Measurements from ENCODE around the gene PIGU.

The PIGU gene

GRCh38 chr20:34701405-34702085 lies 24.7 kb upstream of the PIGU start:
- H4K20me1 ChIP-seq (ENCODE audit: control insufficient read depth, insufficient read depth, low read depth, low read length) = no peaks in the 10 kb centered on the region
- peaks cover 21% of the 10 kb centered on the region for H3K27me3 ChIP-seq (ENCODE audit: control insufficient read depth, low read length)
- H3K9me3 ChIP-seq (ENCODE audit: control insufficient read depth, insufficient read depth, low read length) = no peaks in the 10 kb centered on the region
- TF ChIP-seq EZH2phosphoT487 (IDR thresholded peaks at IDR 0.05; ENCODE audit: borderline replicate concordance, low read length) (no peak), CTCF (IDR thresholded peaks at IDR 0.05; ENCODE audit: low read depth, low read length, poor library complexity, severe bottlenecking) (no peak)
- H3F3A ChIP-seq (ENCODE audit: control insufficient read depth, insufficient read depth) = peaks cover 4% of the 10 kb centered on the region; the same call in 1 of the 2 replicates
- H3K4me1 ChIP-seq (ENCODE audit: control insufficient read depth, low read length) = peaks cover 17% of the 10 kb centered on the region
- H3K4me2 ChIP-seq (ENCODE audit: low read length) = no peak overlapping the region
- H3K4me3 ChIP-seq (ENCODE audit: low read length) = no peak overlapping the region
- no peaks in the 10 kb centered on the region for H3K36me3 ChIP-seq (ENCODE audit: control insufficient read depth, low read length)
- H3K79me2 ChIP-seq (ENCODE audit: control insufficient read depth, low read length) = no peaks in the 10 kb centered on the region
- H3K9me2 ChIP-seq (replicated peaks; ENCODE audit: control insufficient read depth, low read length) = no peaks in the 10 kb centered on the region
- no peak overlapping the region for H3K27ac ChIP-seq (ENCODE audit: low read depth, low read length)

DNA sequence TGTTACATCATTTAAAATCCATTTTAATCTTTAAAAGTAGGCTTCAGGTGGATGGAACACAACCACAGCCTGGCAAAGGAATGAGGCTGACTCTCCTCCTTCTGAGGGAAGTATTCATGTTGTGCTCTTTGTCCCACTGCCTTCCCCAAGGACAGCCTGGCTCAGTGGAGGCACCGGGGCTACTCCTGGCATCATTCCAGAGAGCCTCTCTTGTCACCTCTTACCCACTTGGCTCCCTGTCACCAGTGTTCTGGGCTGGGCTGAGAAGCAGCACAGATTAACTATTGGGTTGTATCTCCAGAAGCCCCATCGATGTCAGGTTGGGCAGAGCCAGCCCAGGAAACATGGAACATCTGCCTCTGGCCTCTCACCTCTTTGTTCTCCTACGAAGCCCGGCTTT lies 16.5 kb upstream of the PIGU start:
- no peaks in the 10 kb centered on the region for H4K20me1 ChIP-seq (ENCODE audit: control insufficient read depth, insufficient read depth, low read depth, low read length)
- no peak overlapping the region for H3K27ac ChIP-seq (ENCODE audit: low read depth, low read length)
- H3K4me2 ChIP-seq (ENCODE audit: low read length) = no peak overlapping the region

GRCh38 chr20:34691838-34692237 lies 14.9 kb upstream of the PIGU start:
- Histone ChIP-seq H3K79me2 (ENCODE audit: control insufficient read depth, low read length) (no peaks in the 10 kb centered on the region), H3K4me1 (ENCODE audit: control insufficient read depth, low read length) (peaks cover 7% of the 10 kb centered on the region), H3K9me3 (ENCODE audit: control insufficient read depth, insufficient read depth, low read length) (no peaks in the 10 kb centered on the region), H4K20me1 (ENCODE audit: control insufficient read depth, insufficient read depth, low read depth, low read length) (no peaks in the 10 kb centered on the region), H3F3A (ENCODE audit: control insufficient read depth, insufficient read depth) (no peaks in the 10 kb centered on the region), H3K36me3 (ENCODE audit: control insufficient read depth, low read length) (no peaks in the 10 kb centered on the region), H3K27ac (ENCODE audit: low read depth, low read length) (no peak overlapping the region), H3K9me2 (replicated peaks; ENCODE audit: control insufficient read depth, low read length) (no peaks in the 10 kb centered on the region), H3K4me2 (ENCODE audit: low read length) (no peak overlapping the region), H3K4me3 (ENCODE audit: low read length) (no peak overlapping the region), H3K27me3 (ENCODE audit: control insufficient read depth, low read length) (peaks cover under 1% of the 10 kb centered on the region)
- TF ChIP-seq CTCF (IDR thresholded peaks at IDR 0.05; ENCODE audit: low read depth, low read length, poor library complexity, severe bottlenecking) = no peak
- TF ChIP-seq EZH2phosphoT487 (IDR thresholded peaks at IDR 0.05; ENCODE audit: borderline replicate concordance, low read length) = no peak

More for the DNA sequence above, 16.5 kb upstream of the PIGU start:
- Histone ChIP-seq H3K27me3 (ENCODE audit: control insufficient read depth, low read length) (peaks cover 9% of the 10 kb centered on the region), H3K9me2 (replicated peaks; ENCODE audit: control insufficient read depth, low read length) (no peaks in the 10 kb centered on the region), H3K4me3 (ENCODE audit: low read length) (no peak overlapping the region), H3K4me1 (ENCODE audit: control insufficient read depth, low read length) (peaks cover 7% of the 10 kb centered on the region), H3K79me2 (ENCODE audit: control insufficient read depth, low read length) (no peaks in the 10 kb centered on the region), H3K9me3 (ENCODE audit: control insufficient read depth, insufficient read depth, low read length) (no peaks in the 10 kb centered on the region), H3K36me3 (ENCODE audit: control insufficient read depth, low read length) (no peaks in the 10 kb centered on the region), H3F3A (ENCODE audit: control insufficient read depth, insufficient read depth) (no peaks in the 10 kb centered on the region)
- TF ChIP-seq CTCF (IDR thresholded peaks at IDR 0.05; ENCODE audit: low read depth, low read length, poor library complexity, severe bottlenecking) (no peak), EZH2phosphoT487 (IDR thresholded peaks at IDR 0.05; ENCODE audit: borderline replicate concordance, low read length) (no peak)

All from DOHH2 (cell line).